ENCODE measurements around the gene NEGR1.

DNA sequence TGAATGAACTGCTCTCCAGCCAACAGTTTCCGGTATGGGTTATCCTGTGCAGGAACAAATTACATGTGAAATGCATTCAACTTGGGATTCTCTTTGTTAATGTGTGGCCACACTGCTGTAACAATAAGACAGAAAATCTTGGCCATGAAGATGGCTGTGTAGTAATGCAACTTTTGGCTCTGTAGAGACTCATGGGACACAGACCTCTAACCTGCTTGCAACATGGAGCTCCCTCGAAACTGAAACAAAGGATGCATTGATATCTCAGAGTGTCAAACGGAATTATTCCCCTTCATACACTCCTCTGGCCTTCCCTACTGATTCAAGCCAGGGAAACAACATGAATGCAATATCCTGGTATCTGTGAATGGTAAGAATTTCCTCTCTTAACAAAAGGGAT, 642.2 kb downstream of the NEGR1 start:
- TF ChIP-seq, protein P1, sequence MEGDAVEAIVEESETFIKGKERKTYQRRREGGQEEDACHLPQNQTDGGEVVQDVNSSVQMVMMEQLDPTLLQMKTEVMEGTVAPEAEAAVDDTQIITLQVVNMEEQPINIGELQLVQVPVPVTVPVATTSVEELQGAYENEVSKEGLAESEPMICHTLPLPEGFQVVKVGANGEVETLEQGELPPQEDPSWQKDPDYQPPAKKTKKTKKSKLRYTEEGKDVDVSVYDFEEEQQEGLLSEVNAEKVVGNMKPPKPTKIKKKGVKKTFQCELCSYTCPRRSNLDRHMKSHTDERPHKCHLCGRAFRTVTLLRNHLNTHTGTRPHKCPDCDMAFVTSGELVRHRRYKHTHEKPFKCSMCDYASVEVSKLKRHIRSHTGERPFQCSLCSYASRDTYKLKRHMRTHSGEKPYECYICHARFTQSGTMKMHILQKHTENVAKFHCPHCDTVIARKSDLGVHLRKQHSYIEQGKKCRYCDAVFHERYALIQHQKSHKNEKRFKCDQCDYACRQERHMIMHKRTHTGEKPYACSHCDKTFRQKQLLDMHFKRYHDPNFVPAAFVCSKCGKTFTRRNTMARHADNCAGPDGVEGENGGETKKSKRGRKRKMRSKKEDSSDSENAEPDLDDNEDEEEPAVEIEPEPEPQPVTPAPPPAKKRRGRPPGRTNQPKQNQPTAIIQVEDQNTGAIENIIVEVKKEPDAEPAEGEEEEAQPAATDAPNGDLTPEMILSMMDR (IDR thresholded peaks at IDR 0.05; ENCODE audit: extremely low read depth in 1 of 2, insufficient read depth in 1 of 2, low read depth in 1 of 2, low read length in 2 of 2), result no peak
- TF ChIP-seq POLR2A (IDR thresholded peaks at IDR 0.05; ENCODE audit: low read depth, low read length), result no peak
- TF ChIP-seq POLR2AphosphoS5 (IDR thresholded peaks at IDR 0.05; ENCODE audit: insufficient read depth, low read depth, low read length), result no peak
- TF ChIP-seq EZH2 (IDR thresholded peaks at IDR 0.05; ENCODE audit: borderline replicate concordance, low read depth, low read length, severe bottlenecking), result no peak
- TF ChIP-seq, protein P2, sequence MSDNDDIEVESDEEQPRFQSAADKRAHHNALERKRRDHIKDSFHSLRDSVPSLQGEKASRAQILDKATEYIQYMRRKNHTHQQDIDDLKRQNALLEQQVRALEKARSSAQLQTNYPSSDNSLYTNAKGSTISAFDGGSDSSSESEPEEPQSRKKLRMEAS (IDR thresholded peaks at IDR 0.05; ENCODE audit: insufficient read depth, insufficient read length), result no peak
- no peak for TF ChIP-seq MYC (IDR thresholded peaks at IDR 0.05; ENCODE audit: low read depth, low read length)
- no peak for TF ChIP-seq JUN (IDR thresholded peaks at IDR 0.05; ENCODE audit: borderline replicate concordance, insufficient read depth, insufficient read length, low read depth)
